PC-3 (cell line): Measurements from ENCODE around the gene P2RY14. TPM values are rescaled to one million over a fixed set of nuclear protein-coding genes. Genes with fewer than 3 reads are reported as not detected.

Experiments used
- ATAC-seq: fragments of 200-7000 bp; cut with Tn5 transposase; 2 replicates; pipeline ENCODE4 v1.9.1; 2020; ENCODE audit warnings: mild to moderate bottlenecking, moderate library complexity
- BruUV-seq: library from RNA; stranded (reverse); fragments of 400-500 nt; replicated peaks from 2 replicates; lab custom pipeline; 2021; lab: Mats Ljungman, UMichigan
- CTCF ChIA-PET: fragments of 300-600 bp; sonication (Branson Sonifier 250); formaldehyde crosslinking; loops from one replicate; lab custom pipeline; 2022; ENCODE audit warnings: antibody characterized with exemption; lab: Charles Lee
- POLR2A ChIA-PET: fragments of 300-600 bp; sonication (Branson Sonifier 250); formaldehyde crosslinking; loops from one replicate; lab custom pipeline; 2022; ENCODE audit warnings: antibody characterized with exemption; ENCODE audit not compliant: unreplicated experiment; lab: Charles Lee
- DNase-seq: peaks from one replicate; pipeline ENCODE4 v3.0.0-alpha.2; 2015
- H2AFZ ChIP-seq: fragments of 300-600 bp; sonication (generic); 2 replicates; pipeline ENCODE4 v1.6.0; 2016; ENCODE audit warnings: antibody characterized with exemption, low read length
- H3F3A ChIP-seq: fragments of 300-600 bp; sonication (generic); one replicate; pipeline ENCODE4 v1.6.0; 2017; ENCODE audit warnings: antibody characterized with exemption, low read length, control low read depth, mild to moderate bottlenecking; ENCODE audit not compliant: unreplicated experiment
- H3K27ac ChIP-seq: fragments of 300-600 bp; sonication (generic); 2 replicates; pipeline ENCODE4 v1.5.1; 2016; ENCODE audit warnings: mild to moderate bottlenecking, low read length
- H3K27me3 ChIP-seq: fragments of 300-600 bp; sonication (generic); 2 replicates; pipeline ENCODE4 v1.6.1; 2016; ENCODE audit warnings: low read length, mixed read lengths
- H3K36me3 ChIP-seq: fragments of 300-600 bp; sonication (generic); 2 replicates; pipeline ENCODE4 v1.6.1; 2016; ENCODE audit warnings: low read depth, mixed run types, low read length, mixed read lengths
- H3K4me1 ChIP-seq: fragments of 300-600 bp; sonication (generic); 2 replicates; pipeline ENCODE4 v1.5.1; 2016; ENCODE audit warnings: low read length; ENCODE audit not compliant: insufficient read depth
- H3K4me2 ChIP-seq: fragments of 300-600 bp; sonication (generic); 2 replicates; pipeline ENCODE4 v1.6.0; 2016; ENCODE audit warnings: low read length
- H3K4me3 ChIP-seq: fragments of 300-600 bp; sonication (generic); 2 replicates; pipeline ENCODE4 v1.5.1; 2016; ENCODE audit warnings: mild to moderate bottlenecking, low read length, mixed read lengths
- H3K79me2 ChIP-seq: fragments of 300-600 bp; sonication (generic); 2 replicates; pipeline ENCODE4 v1.6.1; 2017; ENCODE audit warnings: low read length, mixed read lengths
- H3K9ac ChIP-seq: fragments of 300-600 bp; sonication (generic); 2 replicates; pipeline ENCODE4 v1.6.0; 2016; ENCODE audit warnings: mild to moderate bottlenecking, low read length
- H3K9me2 ChIP-seq: fragments of 300-600 bp; sonication (generic); replicated peaks from 2 replicates; pipeline ENCODE4 v1.6.1; 2016; ENCODE audit warnings: mixed run types, low read length, mixed read lengths
- H3K9me3 ChIP-seq: fragments of 300-600 bp; sonication (generic); 2 replicates; pipeline ENCODE4 v1.6.1; 2016; ENCODE audit warnings: low read length, mixed read lengths
- H4K20me1 ChIP-seq: fragments of 300-600 bp; sonication (generic); 2 replicates; pipeline ENCODE4 v1.6.1; 2016; ENCODE audit warnings: low read length, mixed read lengths
- EZH2 ChIP-seq: fragments of 300-600 bp; sonication (generic); IDR thresholded peaks from one replicate; pipeline ENCODE4 v1.6.1; 2017; ENCODE audit warnings: antibody characterized with exemption, mild to moderate bottlenecking, low read length; ENCODE audit not compliant: unreplicated experiment
- EZH2phosphoT487 ChIP-seq: fragments of 300-600 bp; sonication (generic); IDR thresholded peaks from 2 replicates; pipeline ENCODE4 v1.6.1; 2018; ENCODE audit warnings: mild to moderate bottlenecking, antibody characterized with exemption, low read length, borderline replicate concordance
- intact Hi-C: fragments of 100-400 bp; cut with micrococcal nuclease; formaldehyde crosslinking; loops from 2 replicates; pipeline ENCODE4 v1.9.0; 2023
- total RNA-seq: library from RNA; depleted of rRNA; stranded (reverse); fragments of >200 nt; gene quantifications from 2 replicates; pipeline ENCODE4 v1.2.3, GENCODE V29; 2014
- TF ChIP-seq, protein P1 (sequence below): fragments of 300-600 bp; sonication (generic); conservative IDR thresholded peaks from 2 replicates; pipeline ENCODE4 v1.5.1; 2017; ENCODE audit warnings: antibody characterized with exemption, low read depth, mild to moderate bottlenecking, low read length

The P2RY14 gene
- total RNA-seq, 1 experiment from 2014 or later = not detected

- no peaks in the 10 kb centered on the region for H3K9me2 ChIP-seq
- ATAC-seq (peak; percentile 7), DNase-seq (peak; percentile 39)
- peaks cover 75% of the 10 kb centered on the region for H3K4me1 ChIP-seq
- H3K9ac ChIP-seq = peak overlapping the region; percentile 53
- TF ChIP-seq, protein P1, sequence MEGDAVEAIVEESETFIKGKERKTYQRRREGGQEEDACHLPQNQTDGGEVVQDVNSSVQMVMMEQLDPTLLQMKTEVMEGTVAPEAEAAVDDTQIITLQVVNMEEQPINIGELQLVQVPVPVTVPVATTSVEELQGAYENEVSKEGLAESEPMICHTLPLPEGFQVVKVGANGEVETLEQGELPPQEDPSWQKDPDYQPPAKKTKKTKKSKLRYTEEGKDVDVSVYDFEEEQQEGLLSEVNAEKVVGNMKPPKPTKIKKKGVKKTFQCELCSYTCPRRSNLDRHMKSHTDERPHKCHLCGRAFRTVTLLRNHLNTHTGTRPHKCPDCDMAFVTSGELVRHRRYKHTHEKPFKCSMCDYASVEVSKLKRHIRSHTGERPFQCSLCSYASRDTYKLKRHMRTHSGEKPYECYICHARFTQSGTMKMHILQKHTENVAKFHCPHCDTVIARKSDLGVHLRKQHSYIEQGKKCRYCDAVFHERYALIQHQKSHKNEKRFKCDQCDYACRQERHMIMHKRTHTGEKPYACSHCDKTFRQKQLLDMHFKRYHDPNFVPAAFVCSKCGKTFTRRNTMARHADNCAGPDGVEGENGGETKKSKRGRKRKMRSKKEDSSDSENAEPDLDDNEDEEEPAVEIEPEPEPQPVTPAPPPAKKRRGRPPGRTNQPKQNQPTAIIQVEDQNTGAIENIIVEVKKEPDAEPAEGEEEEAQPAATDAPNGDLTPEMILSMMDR = no peak
- TF ChIP-seq EZH2 = no peak
- no peak for TF ChIP-seq EZH2phosphoT487
- peak overlapping the region; percentile 10; the same call in 1 of the 2 replicates for H2AFZ ChIP-seq
- H3K79me2 ChIP-seq = peaks cover 27% of the 10 kb centered on the region
- intact Hi-C loops = loop anchor here (2.0 to 5.0 kb wide), 2 partner anchors 28 to 588 kb away; no protein-coding TSS in a partner anchor
- ChIA-PET CTCF (interaction anchor here (0.5 kb wide), 1 partner anchor 9 kb away, joined by 5 read pairs; no protein-coding TSS in a partner anchor), POLR2A (no interaction called here)
- H3K4me3 ChIP-seq = peak overlapping the region; percentile 15; the same call in 1 of the 2 replicates
- no peaks in the 10 kb centered on the region for H3K9me3 ChIP-seq
- H3K27me3 ChIP-seq = no peaks in the 10 kb centered on the region
- peak overlapping the region; percentile 71 for H3K4me2 ChIP-seq
- no peaks in the 10 kb centered on the region for H3K36me3 ChIP-seq
- H4K20me1 ChIP-seq = no peaks in the 10 kb centered on the region
- H3K27ac ChIP-seq = peak overlapping the region; percentile 70
- no TSS peak for BruUV-seq
- peaks cover 6% of the 10 kb centered on the region for H3F3A ChIP-seq
These were observed 40.6 kb upstream of the P2RY14 start for GRCh38 chr3:151318991-151319390.

DNA sequence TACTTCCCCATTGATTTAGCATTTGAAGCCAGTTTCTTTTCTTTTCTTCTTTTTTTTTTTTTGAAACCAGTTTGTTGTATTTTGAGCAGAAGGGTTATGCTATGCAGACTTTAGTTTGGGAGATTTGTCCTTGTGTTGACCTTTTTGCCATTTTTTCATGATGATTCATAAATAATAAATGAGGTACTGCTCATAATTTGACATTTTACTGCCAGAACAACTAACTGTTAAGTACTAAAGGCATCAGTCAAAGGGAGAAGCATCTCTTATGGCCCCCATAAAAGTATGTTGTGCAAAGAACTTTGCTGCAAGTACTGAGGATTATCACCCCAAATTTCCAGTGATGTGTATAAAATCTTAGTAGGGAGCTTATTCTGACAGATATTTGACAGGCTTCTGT, 40.0 kb upstream of the P2RY14 start:
- Histone ChIP-seq H3K79me2 (peaks cover 33% of the 10 kb centered on the region), H2AFZ (no peak overlapping the region), H3K9me2 (no peaks in the 10 kb centered on the region), H4K20me1 (no peaks in the 10 kb centered on the region), H3K27ac (peak overlapping the region; percentile 70), H3K9ac (0 out of 2 replicates have a peak overlapping the region, but pooled peaks have one; percentile 53), H3K4me1 (peaks cover 75% of the 10 kb centered on the region), H3K36me3 (no peaks in the 10 kb centered on the region), H3K9me3 (no peaks in the 10 kb centered on the region), H3F3A (peaks cover 6% of the 10 kb centered on the region), H3K4me2 (peak overlapping the region; percentile 71), H3K27me3 (no peaks in the 10 kb centered on the region), H3K4me3 (no peak overlapping the region)
- ChIA-PET CTCF (no interaction called here), POLR2A (no interaction called here)
- peak; percentile 21 for ATAC-seq
- DNase-seq = peak; percentile 62
- BruUV-seq = no TSS peak
- intact Hi-C loops = loop anchor here (2.0 to 5.0 kb wide), 2 partner anchors 28 to 589 kb away; no protein-coding TSS in a partner anchor
- TF ChIP-seq EZH2phosphoT487 = no peak

- Histone ChIP-seq H3K9ac (peak within 1 kb of the TSS; percentile 68), H3K4me3 (peak within 1 kb of the TSS; percentile 72), H3K27ac (peak within 1 kb of the TSS; percentile 89), H2AFZ (peak within 1 kb of the TSS; percentile 32; the same call in 1 of the 2 replicates), H3K27me3 (no peaks in the 10 kb centered on the region), H3K9me3 (no peaks in the 10 kb centered on the region), H3F3A (peaks cover 6% of the 10 kb centered on the region), H3K36me3 (no peaks in the 10 kb centered on the region), H3K4me1 (peaks cover 76% of the 10 kb centered on the region), H3K9me2 (no peaks in the 10 kb centered on the region), H3K4me2 (peak within 1 kb of the TSS; percentile 89), H4K20me1 (no peaks in the 10 kb centered on the region), H3K79me2 (peaks cover 52% of the 10 kb centered on the region)
- DNase-seq (peak; percentile 95), ATAC-seq (peak; percentile 75)
- POLR2A ChIA-PET = interaction anchor here (0.7 kb wide), 1 partner anchor 12 kb away, joined by 10 read pairs; no protein-coding TSS in a partner anchor
- intact Hi-C loops = loop anchor here (1.0 to 5.0 kb wide), 2 partner anchors 11 to 591 kb away; no protein-coding TSS in a partner anchor
- TSS peak; percentile 83 for BruUV-seq
- TF ChIP-seq EZH2 = no peak
- TF ChIP-seq, protein P1 = no peak
- TF ChIP-seq EZH2phosphoT487 = no peak
- CTCF ChIA-PET = interaction anchor here (0.5 to 0.7 kb wide), 3 partner anchors 11 to 611 kb away, joined by 3 read pairs; no protein-coding TSS in a partner anchor
These were observed 38.1 kb upstream of the P2RY14 start, which contains the start of gene GPR87 for GRCh38 chr3:151316267-151316991. TSS of gene GPR87 (minus strand) at chr3:151316820. CDS start at chr3:151300100, 16,720 bp downstream.
